ENCODE data around the gene RAB11FIP3. TPM values are rescaled to one million over a fixed set of nuclear protein-coding genes. Genes with fewer than 3 reads are reported as not detected.
A peak's percentile ranks its signal among the peaks of the same experiment; 100 is the strongest.
"Not testable (repeated sequence)": the region's sequence is repeated elsewhere in the genome, so short reads cannot be mapped to it uniquely, and the experiment has no call there.

The RAB11FIP3 gene
- polyA plus RNA-seq, 1 donor: 114 TPM

- H3K27ac ChIP-seq (ENCODE audit: low read length): peak overlapping the region; percentile 41
- H3K36me3 ChIP-seq (ENCODE audit: control insufficient read depth, insufficient read depth, low read length): peaks cover 19% of the 10 kb centered on the region
- peaks cover 2% of the 10 kb centered on the region for H3K27me3 ChIP-seq (ENCODE audit: control insufficient read depth, insufficient read depth, low read length)
- H3K4me3 ChIP-seq (ENCODE audit: low read length): peak overlapping the region; percentile 79
- peaks cover 5% of the 10 kb centered on the region for H3K9me3 ChIP-seq (ENCODE audit: control insufficient read depth, low read depth, low read length)
- 100% methylated on average over 4 of the region's 27 CpGs for WGBS (ENCODE audit: insufficient coverage, low lambda C conversion rate)
- H3K4me1 ChIP-seq (ENCODE audit: control insufficient read depth, insufficient read depth, low read length): peaks cover 32% of the 10 kb centered on the region
- no peak for DNase-seq
Observed at GRCh38 chr16:379961-380761, 45.3 kb upstream of the RAB11FIP3 start.

- peaks cover 2% of the 10 kb centered on the region for H3K27me3 ChIP-seq (ENCODE audit: control insufficient read depth, insufficient read depth, low read length)
Observed at GRCh38 chr16:380762-381011, 44.8 kb upstream of the RAB11FIP3 start.

GRCh38 chr16:381012-381788 is 44.2 kb upstream of the RAB11FIP3 start:
- peak overlapping the region; percentile 79 for H3K4me3 ChIP-seq (ENCODE audit: low read length)
- H3K27me3 ChIP-seq (ENCODE audit: control insufficient read depth, insufficient read depth, low read length): peaks cover 2% of the 10 kb centered on the region
- peaks cover 5% of the 10 kb centered on the region for H3K9me3 ChIP-seq (ENCODE audit: control insufficient read depth, low read depth, low read length)
- peak overlapping the region; percentile 53 for H3K27ac ChIP-seq (ENCODE audit: low read length)
- peaks cover 36% of the 10 kb centered on the region for H3K4me1 ChIP-seq (ENCODE audit: control insufficient read depth, insufficient read depth, low read length)
- DNase-seq: peak in 1 of 2 donors; percentile 69
- H3K36me3 ChIP-seq (ENCODE audit: control insufficient read depth, insufficient read depth, low read length): peaks cover 11% of the 10 kb centered on the region
- no CpG with 5 or more reads among the region's 73 CpGs for WGBS (ENCODE audit: insufficient coverage, low lambda C conversion rate)

More at GRCh38 chr16:380762-381011, 44.8 kb upstream of the RAB11FIP3 start:
- H3K27ac ChIP-seq (ENCODE audit: low read length): peak overlapping the region; percentile 53
- peaks cover 5% of the 10 kb centered on the region for H3K9me3 ChIP-seq (ENCODE audit: control insufficient read depth, low read depth, low read length)
- no CpG with 5 or more reads among the region's 12 CpGs for WGBS (ENCODE audit: insufficient coverage, low lambda C conversion rate)
- no peak for DNase-seq
- H3K36me3 ChIP-seq (ENCODE audit: control insufficient read depth, insufficient read depth, low read length): peaks cover 16% of the 10 kb centered on the region
- H3K4me3 ChIP-seq (ENCODE audit: low read length): peak overlapping the region; percentile 79
- H3K4me1 ChIP-seq (ENCODE audit: control insufficient read depth, insufficient read depth, low read length): peaks cover 32% of the 10 kb centered on the region

GRCh38 chr16:381789-382717 is 43.4 kb upstream of the RAB11FIP3 start, which contains the start of gene PGAP6:
PGAP6 (minus strand) TSS chr16:381978; CDS start chr16:381821, 157 bp downstream.
- H3K9me3 ChIP-seq (ENCODE audit: control insufficient read depth, low read depth, low read length): peaks cover 5% of the 10 kb centered on the region
- peaks cover 3% of the 10 kb centered on the region for H3K36me3 ChIP-seq (ENCODE audit: control insufficient read depth, insufficient read depth, low read length)
- H3K27me3 ChIP-seq (ENCODE audit: control insufficient read depth, insufficient read depth, low read length): peaks cover 2% of the 10 kb centered on the region
- H3K4me3 ChIP-seq (ENCODE audit: low read length): peak within 1 kb of the TSS; percentile 79
- DNase-seq: peak in 1 of 2 donors; percentile 59
- peaks cover 41% of the 10 kb centered on the region for H3K4me1 ChIP-seq (ENCODE audit: control insufficient read depth, insufficient read depth, low read length)
- WGBS (ENCODE audit: insufficient coverage, low lambda C conversion rate): no CpG with 5 or more reads among the region's 123 CpGs
- H3K27ac ChIP-seq (ENCODE audit: low read length): peak within 1 kb of the TSS; percentile 78

- Histone ChIP-seq H3K27me3 (ENCODE audit: control insufficient read depth, insufficient read depth, low read length) (peaks cover 2% of the 10 kb centered on the region), H3K4me3 (ENCODE audit: low read length) (peak overlapping the region; percentile 69), H3K9me3 (ENCODE audit: control insufficient read depth, low read depth, low read length) (peaks cover 2% of the 10 kb centered on the region), H3K36me3 (ENCODE audit: control insufficient read depth, insufficient read depth, low read length) (no peaks in the 10 kb centered on the region), H3K4me1 (ENCODE audit: control insufficient read depth, insufficient read depth, low read length) (peaks cover 53% of the 10 kb centered on the region), H3K27ac (ENCODE audit: low read length) (peak overlapping the region; percentile 78)
- peak; percentile 73 to 80 for DNase-seq
- WGBS (ENCODE audit: insufficient coverage, low lambda C conversion rate): 20% methylated on average over 1 of the region's 33 CpGs
Observed at GRCh38 chr16:383326-384051, 42.0 kb upstream of the RAB11FIP3 start.

- peaks cover 53% of the 10 kb centered on the region for H3K4me1 ChIP-seq (ENCODE audit: control insufficient read depth, insufficient read depth, low read length)
- peaks cover 2% of the 10 kb centered on the region for H3K27me3 ChIP-seq (ENCODE audit: control insufficient read depth, insufficient read depth, low read length)
- H3K4me3 ChIP-seq (ENCODE audit: low read length): no peak overlapping the region
- no CpG with 5 or more reads among the region's 19 CpGs for WGBS (ENCODE audit: insufficient coverage, low lambda C conversion rate)
- H3K27ac ChIP-seq (ENCODE audit: low read length): peak overlapping the region; percentile 64
- H3K9me3 ChIP-seq (ENCODE audit: control insufficient read depth, low read depth, low read length): no peaks in the 10 kb centered on the region
- no peaks in the 10 kb centered on the region for H3K36me3 ChIP-seq (ENCODE audit: control insufficient read depth, insufficient read depth, low read length)
- DNase-seq: no peak
Observed at GRCh38 chr16:386641-387156, 38.8 kb upstream of the RAB11FIP3 start.

GRCh38 chr16:387761-388666 is 37.4 kb upstream of the RAB11FIP3 start:
- peak; percentile 75 to 84 for DNase-seq
- whole genome bisulfite sequencing (ENCODE audit: insufficient coverage, low lambda C conversion rate): no CpG with 5 or more reads among the region's 20 CpGs
- Histone ChIP-seq H3K4me1 (ENCODE audit: control insufficient read depth, insufficient read depth, low read length) (peaks cover 49% of the 10 kb centered on the region), H3K27ac (ENCODE audit: low read length) (peak overlapping the region; percentile 64)
- H3K27me3 ChIP-seq (ENCODE audit: control insufficient read depth, insufficient read depth, low read length); H3K9me3 ChIP-seq (ENCODE audit: control insufficient read depth, low read depth, low read length); H3K36me3 ChIP-seq (ENCODE audit: control insufficient read depth, insufficient read depth, low read length); H3K4me3 ChIP-seq (ENCODE audit: low read length): not testable (repeated sequence)

- H3K4me1 ChIP-seq (ENCODE audit: control insufficient read depth, insufficient read depth, low read length): peaks cover 38% of the 10 kb centered on the region
- no peaks in the 10 kb centered on the region for H3K27me3 ChIP-seq (ENCODE audit: control insufficient read depth, insufficient read depth, low read length)
- no peak overlapping the region for H3K4me3 ChIP-seq (ENCODE audit: low read length)
- no peaks in the 10 kb centered on the region for H3K36me3 ChIP-seq (ENCODE audit: control insufficient read depth, insufficient read depth, low read length)
- peaks cover 5% of the 10 kb centered on the region for H3K9me3 ChIP-seq (ENCODE audit: control insufficient read depth, low read depth, low read length)
- H3K27ac ChIP-seq (ENCODE audit: low read length): peak overlapping the region; percentile 32
- WGBS (ENCODE audit: insufficient coverage, low lambda C conversion rate): no CpG with 5 or more reads among the region's 10 CpGs
- peak in 1 of 2 donors; percentile 54 for DNase-seq
Observed at GRCh38 chr16:389352-389751, 36.1 kb upstream of the RAB11FIP3 start.

- no peak overlapping the region for H3K27ac ChIP-seq (ENCODE audit: low read length)
- H3K27me3 ChIP-seq (ENCODE audit: control insufficient read depth, insufficient read depth, low read length): no peaks in the 10 kb centered on the region
- peaks cover 5% of the 10 kb centered on the region for H3K9me3 ChIP-seq (ENCODE audit: control insufficient read depth, low read depth, low read length)
- WGBS (ENCODE audit: insufficient coverage, low lambda C conversion rate): no CpG with 5 or more reads among the region's 7 CpGs
- DNase-seq: peak in 1 of 2 donors; percentile 40
- H3K4me3 ChIP-seq (ENCODE audit: low read length): no peak overlapping the region
- peaks cover 34% of the 10 kb centered on the region for H3K4me1 ChIP-seq (ENCODE audit: control insufficient read depth, insufficient read depth, low read length)
- no peaks in the 10 kb centered on the region for H3K36me3 ChIP-seq (ENCODE audit: control insufficient read depth, insufficient read depth, low read length)
Observed at GRCh38 chr16:391885-392335, 33.5 kb upstream of the RAB11FIP3 start.
